SK-N-SH (cell line): ENCODE results near the gene EVA1B. TPM values are rescaled to one million over a fixed set of nuclear protein-coding genes. Genes with fewer than 3 reads are reported as not detected.

Experiments used
- CTCF ChIA-PET: fragments of 300-600, 350-600 bp; formaldehyde crosslinking; extraction: SDS; loops from one replicate; lab custom pipeline; 2021; lab: Yijun Ruan, JAX
- POLR2A ChIA-PET: fragments of 350-600 bp; sonication (Branson Sonifier 250); formaldehyde crosslinking; extraction: SDS; loops from one replicate; lab custom pipeline; 2020; ENCODE audit warnings: antibody characterized with exemption, inconsistent platforms; lab: Yijun Ruan, JAX
- DNase-seq: peaks from one replicate; pipeline ENCODE4 v3.0.0; 2012
- H2AFZ ChIP-seq: fragments of 200-600 bp; sonication (generic); 2 replicates; pipeline ENCODE4 v1.8.1; 2016; ENCODE audit warnings: antibody characterized with exemption, mild to moderate bottlenecking, low read depth
- H3F3A ChIP-seq: fragments of 200-600 bp; sonication (generic); replicated peaks from 2 replicates; pipeline ENCODE3; 2016; ENCODE audit warnings: antibody characterized with exemption, mild to moderate bottlenecking; ENCODE audit not compliant: insufficient read depth
- H3K27ac ChIP-seq, 2 experiments: fragments of 200-500 bp in 1 of 2; fragments of 200-600 bp in 1 of 2; sonication (Bioruptor generic) in 1 of 2; sonication (generic), shearing (Covaris generic) in 1 of 2; 2 replicates each; pipeline versions ENCODE4 v1.5.1 to v1.6.1; 2014 to 2016; ENCODE audit warnings: low read depth in 2 of 2, inconsistent platforms in 1 of 2, low read length in 1 of 2, mild to moderate bottlenecking in 1 of 2, mixed read lengths in 1 of 2
- H3K27me3 ChIP-seq: fragments of 200-600 bp; sonication (generic), shearing (Covaris generic); 2 replicates; pipeline ENCODE4 v1.6.1; 2016; ENCODE audit warnings: mixed run types; ENCODE audit not compliant: insufficient read depth
- H3K36me3 ChIP-seq, 2 experiments: fragments of 200-500 bp in 1 of 2; fragments of 200-600 bp in 1 of 2; sonication (Bioruptor generic) in 1 of 2; sonication (generic) in 1 of 2; replicated peaks in 1 of 2; 2 replicates each; pipeline versions ENCODE3 to v1.5.1; 2014 to 2016; ENCODE audit warnings: low read length in 1 of 2, mild to moderate bottlenecking in 1 of 2; ENCODE audit not compliant: insufficient read depth in 2 of 2, control insufficient read depth in 1 of 2
- H3K4me1 ChIP-seq, 2 experiments: fragments of 200-500 bp in 1 of 2; fragments of 200-600 bp in 1 of 2; sonication (Bioruptor generic) in 1 of 2; sonication (generic), shearing (Covaris generic) in 1 of 2; 2 replicates each; pipeline versions ENCODE4 v1.5.1 to v1.6.1; 2014 to 2016; ENCODE audit warnings: low read depth in 1 of 2, low read length in 1 of 2, mixed run types in 1 of 2; ENCODE audit not compliant: insufficient read depth in 2 of 2, control insufficient read depth in 1 of 2
- H3K4me2 ChIP-seq: fragments of 200-600 bp; sonication (generic), shearing (Covaris generic); 2 replicates; pipeline ENCODE4 v1.6.1; 2017; ENCODE audit warnings: mixed run types
- H3K4me3 ChIP-seq, 2 experiments: fragments of 200-500 bp in 1 of 2; fragments of 200-600 bp in 1 of 2; sonication (Bioruptor generic) in 1 of 2; sonication (generic), shearing (Covaris generic) in 1 of 2; 2 replicates each; pipeline versions ENCODE4 v1.5.1 to v1.8.1; 2014 to 2016; ENCODE audit warnings: low read depth in 2 of 2, inconsistent platforms in 1 of 2, low read length in 1 of 2, mild to moderate bottlenecking in 1 of 2, mixed read lengths in 1 of 2, moderate library complexity in 1 of 2
- H3K79me2 ChIP-seq: fragments of 200-600 bp; sonication (generic); 2 replicates; pipeline ENCODE4 v1.8.1; 2017; ENCODE audit warnings: mild to moderate bottlenecking; ENCODE audit not compliant: insufficient read depth
- H3K9ac ChIP-seq: fragments of 200-600 bp; sonication (generic); 2 replicates; pipeline ENCODE4 v1.6.1; 2017; ENCODE audit warnings: mixed run types
- H3K9me2 ChIP-seq: fragments of 200-600 bp; sonication (generic); 2 replicates; pipeline ENCODE4 v1.6.1; 2017; ENCODE audit warnings: mixed run types
- H3K9me3 ChIP-seq: fragments of 200-600 bp; sonication (generic); 2 replicates; pipeline ENCODE4 v1.6.1; 2017; ENCODE audit warnings: mixed run types, mild to moderate bottlenecking, moderate library complexity
- H4K20me1 ChIP-seq: fragments of 200-600 bp; sonication (generic); 2 replicates; pipeline ENCODE4 v1.6.1; 2017; ENCODE audit warnings: mild to moderate bottlenecking, mixed run types; ENCODE audit not compliant: insufficient read depth
- EP300 ChIP-seq, 2 experiments: IDR thresholded peaks; 2 replicates each; pipeline versions ENCODE4 v1.4.0 to v1.6.1; 2012; ENCODE audit warnings: borderline replicate concordance in 1 of 2, low read depth in 1 of 2, low read length in 1 of 2
- GABPA ChIP-seq: IDR thresholded peaks from 2 replicates; pipeline ENCODE4 v1.4.0; 2012; ENCODE audit warnings: low read depth, mild to moderate bottlenecking
- GATA2 ChIP-seq: sonication (generic); formaldehyde crosslinking; IDR thresholded peaks from 2 replicates; pipeline ENCODE4 v1.5.0; 2020; ENCODE audit warnings: mild to moderate bottlenecking, missing genetic modification reagents
- JUND ChIP-seq: IDR thresholded peaks from 2 replicates; pipeline ENCODE4 v1.4.0; 2012
- MAX ChIP-seq: IDR thresholded peaks from 2 replicates; pipeline ENCODE4 v1.4.0; 2012; ENCODE audit warnings: low read depth
- MEF2A ChIP-seq: IDR thresholded peaks from 2 replicates; pipeline ENCODE4 v1.4.0; 2012; ENCODE audit warnings: low read depth, borderline replicate concordance
- MXI1 ChIP-seq: IDR thresholded peaks from 2 replicates; pipeline ENCODE4 v1.6.1; 2012; ENCODE audit warnings: mild to moderate bottlenecking, low read depth, low read length, improper control_type of control experiment
- PBX3 ChIP-seq: IDR thresholded peaks from 2 replicates; pipeline ENCODE4; 2012
- POLR2AphosphoS5 ChIP-seq: IDR thresholded peaks from 2 replicates; pipeline ENCODE4 v1.6.1; 2012; ENCODE audit warnings: low read depth, low read length
- RAD21 ChIP-seq: IDR thresholded peaks from 2 replicates; pipeline ENCODE4 v1.6.1; 2012; ENCODE audit warnings: mild to moderate bottlenecking, low read length
- RCOR1 ChIP-seq: fragments of 150-350 bp; IDR thresholded peaks from 2 replicates; pipeline ENCODE4 v1.6.1; 2017; ENCODE audit warnings: antibody characterized with exemption, low read length
- RFX5 ChIP-seq: IDR thresholded peaks from 2 replicates; pipeline ENCODE4 v1.6.1; 2012; ENCODE audit warnings: mild to moderate bottlenecking, improper control_type of control experiment, low read length
- SMC3 ChIP-seq: IDR thresholded peaks from 2 replicates; pipeline ENCODE4 v1.6.1; 2012; ENCODE audit warnings: low read depth, low read length, improper control_type of control experiment
- WGBS: methylation state at CpG from one replicate; pipeline ENCODE4 v1.1.6; 2017; ENCODE audit warnings: low lambda C conversion rate; 5-methylcytosine and 5-hydroxymethylcytosine counted together
- polyA plus RNA-seq, 3 experiments: library from polyadenylated mRNA; depleted of rRNA; stranded (reverse); fragments of >200 nt; gene quantifications; 2 replicates each; pipeline ENCODE4 v1.2.3, GENCODE V29; 2012

EVA1B gene
- polyA plus RNA-seq, 1 of the 3 experiments (the other 2 are of a cell fraction) = 38.9 TPM

GRCh38 chr1:36359911-36360550, 36.6 kb upstream of the EVA1B start (continued):
- TF ChIP-seq MAX (no peak), RFX5 (no peak), GATA2 (CRISPR knock-in tag) (no peak), GABPA (no peak), SMC3 (no peak), POLR2AphosphoS5 (no peak), MXI1 (no peak), EP300 (IDR thresholded peaks at IDR 0.05; ENCODE audit: borderline replicate concordance in 1 of 2, low read depth in 1 of 2, low read length in 1 of 2) (no peak)
- TF ChIP-seq, all 33 proteins: peak for 0

GRCh38 chr1:36359383-36359782, 35.9 kb upstream of the EVA1B start:
- POLR2A ChIA-PET = interaction anchor here (1.9 kb wide), 1 partner anchor 8 kb away, joined by 4 read pairs; no protein-coding TSS in a partner anchor
- peaks cover 61% of the 10 kb centered on the region for H3K79me2 ChIP-seq
- 100% methylated on average over 5 of the region's 5 CpGs for WGBS

More at GRCh38 chr1:36359383-36359782, 35.9 kb upstream of the EVA1B start:
- CTCF ChIA-PET = interaction anchor here (0.6 to 4.1 kb wide), 2 partner anchors 9 to 16 kb away, joined by 3 to 24 read pairs; no protein-coding TSS in a partner anchor
- DNase-seq = no peak
- Histone ChIP-seq H3K4me1 (no peaks in the 10 kb centered on the region), H4K20me1 (0 out of 2 replicates have a peak, but pooled peaks cover 3% of the 10 kb centered on the region), H3K9ac (no peak overlapping the region), H3K27ac (peak overlapping the region in 1 of 2 experiments; percentile 11; a peak in 1 of 4 replicates), H2AFZ (no peak overlapping the region), H3K4me2 (no peak overlapping the region), H3K36me3 (peaks cover 46 to 55% of the 10 kb centered on the region in 2 experiments), H3K9me2 (no peaks in the 10 kb centered on the region), H3K9me3 (no peaks in the 10 kb centered on the region), H3F3A (peaks cover 12% of the 10 kb centered on the region), H3K27me3 (no peaks in the 10 kb centered on the region), H3K4me3 (no peak overlapping the region)
- TF ChIP-seq RAD21 (no peak), SMC3 (no peak), RCOR1 (no peak), MEF2A (no peak), PBX3 (no peak), MAX (no peak), MXI1 (no peak), JUND (no peak)
